Gastrocnemius medialis (tissue), 4 donors: Measurements from ENCODE around the gene UNC45A. TPM values are rescaled to one million over a fixed set of nuclear protein-coding genes. Genes with fewer than 3 reads are reported as not detected.

Experiments
- ATAC-seq, 2 donors: fragments of 150-250 bp; one replicate each; pipeline ENCODE4 v1.9.1; 2016
- DNase-seq, 2 donors: peaks; one replicate each; pipeline ENCODE4 v3.0.0-alpha.2; 2019
- H3K27ac ChIP-seq, 4 donors: fragments of 200-600 bp; sonication (generic); 1 replicate in 1 of 4; 2 replicates in 3 of 4; pipeline ENCODE4 v1.5.1; 2016 to 2018; ENCODE audit warnings: mild to moderate bottlenecking in 2 of 4, moderate library complexity in 1 of 4
- H3K27me3 ChIP-seq, 3 donors: fragments of 200-600 bp; sonication (generic) in 2 of 3; 1 replicate in 1 of 3; 2 replicates in 2 of 3; pipeline versions ENCODE4 v1.5.1 to v1.6.0; 2016 to 2019; ENCODE audit warnings: mild to moderate bottlenecking in 1 of 3, moderate library complexity in 1 of 3
- H3K36me3 ChIP-seq, 2 donors: fragments of 200-600 bp; sonication (generic) in 1 of 2; one replicate each; pipeline ENCODE4 v1.5.1; 2017 to 2018
- H3K4me1 ChIP-seq, 2 donors: fragments of 200-600 bp; sonication (generic) in 1 of 2; one replicate each; pipeline ENCODE4 v1.5.1; 2016 to 2017; ENCODE audit warnings: mild to moderate bottlenecking in 2 of 2
- H3K4me3 ChIP-seq, 4 donors: fragments of 200-600 bp; sonication (generic) in 3 of 4; 1 replicate in 1 of 4; 2 replicates in 3 of 4; pipeline ENCODE4 v1.5.1; 2016 to 2019; ENCODE audit warnings: mild to moderate bottlenecking in 2 of 4
- H3K9me3 ChIP-seq, 3 donors: fragments of 200-600 bp; sonication (generic) in 2 of 3; 1 replicate in 1 of 3; 2 replicates in 2 of 3; pipeline ENCODE4 v1.5.1; 2016 to 2019
- POLR2A ChIP-seq, 2 donors: fragments of 450-650 bp; IDR thresholded peaks; one replicate each; pipeline ENCODE4 v1.6.1; 2017; ENCODE audit warnings: antibody characterized with exemption in 2 of 2, mild to moderate bottlenecking in 2 of 2, moderate library complexity in 2 of 2
- in situ Hi-C, 4 donors: fragments of 200-750 bp; cut with MboI; loops; one replicate each; pipeline versions ENCODE4 v1.15.0 to v1.8.0; 2017; ENCODE audit warnings: low sequenced_read_pairs in 4 of 4
- intact Hi-C: fragments of 100-400 bp; cut with DNase I; formaldehyde crosslinking; loops from one replicate; pipeline ENCODE4 v1.15.1; 2023; ENCODE audit warnings: low total_unique reads
- total RNA-seq, 4 donors: library from RNA; depleted of rRNA; stranded (reverse); fragments of >200 nt; gene quantifications; one replicate each; pipeline versions ENCODE4 v1.1.0 to v1.2.3, GENCODE V29; 2016
- TF ChIP-seq, protein P1 (sequence below), 5 experiments: fragments of 450-650 bp in 3 of 5; fragments of 200-600 bp in 2 of 5; sonication (generic) in 2 of 5; IDR thresholded peaks in 4 of 5; conservative IDR thresholded peaks in 1 of 5; 1 replicate in 4 of 5; 2 replicates in 1 of 5; pipeline ENCODE4 v1.5.1; 2016 to 2019; ENCODE audit warnings: antibody characterized with exemption in 5 of 5, mild to moderate bottlenecking in 3 of 5, moderate library complexity in 3 of 5

UNC45A gene
- total RNA-seq, 4 donors from 2014 or later, result 6.8 to 9.6 (median 7.6) TPM

DNA sequence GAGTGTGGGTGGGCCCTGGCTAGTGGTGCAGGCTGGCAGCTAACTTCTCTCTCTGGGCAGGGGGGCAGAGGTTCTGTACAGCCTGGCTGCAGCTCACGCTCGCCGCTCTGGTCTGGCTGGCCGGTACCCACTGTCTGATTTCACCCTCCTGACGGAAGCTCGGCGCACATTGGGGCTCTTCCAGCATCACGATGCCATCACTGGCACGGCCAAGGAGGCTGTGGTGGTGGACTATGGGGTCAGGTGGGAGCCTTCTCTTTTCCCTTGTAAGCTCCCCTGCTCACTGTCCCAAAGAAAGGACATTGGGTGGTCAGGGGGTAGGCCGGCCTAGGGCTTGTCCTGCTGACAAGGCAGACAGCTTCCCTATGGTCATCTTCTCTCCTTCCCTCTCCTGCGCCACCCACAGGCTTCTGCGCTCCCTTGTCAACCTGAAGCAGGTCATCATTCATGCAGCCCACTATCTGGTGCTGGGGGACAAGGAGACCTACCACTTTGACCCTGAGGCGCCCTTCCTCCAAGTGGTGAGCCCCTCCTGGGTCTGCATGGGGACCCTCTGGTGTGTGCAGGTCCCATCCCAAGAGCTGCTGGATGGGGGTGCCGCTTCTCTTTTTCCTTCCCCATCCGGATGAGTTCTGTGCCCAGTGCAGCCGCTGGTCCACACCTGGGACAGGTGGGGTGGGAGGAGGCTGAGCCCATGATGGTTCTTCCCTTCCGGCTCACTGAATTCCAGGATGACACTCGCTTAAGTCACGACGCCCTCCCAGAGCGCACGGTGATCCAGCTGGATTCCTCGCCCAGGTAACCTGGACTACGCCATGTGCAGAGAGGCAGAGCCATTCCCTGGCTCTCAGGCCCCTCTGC, 24.4 kb upstream of the UNC45A start:
- H3K4me3 ChIP-seq, result no peak overlapping the region
- in situ Hi-C loops (no loop called here), intact Hi-C loops (no loop called here)
- no peak for ATAC-seq
- no peak for TF ChIP-seq POLR2A (IDR thresholded peaks at IDR 0.05)
- TF ChIP-seq, protein P1, sequence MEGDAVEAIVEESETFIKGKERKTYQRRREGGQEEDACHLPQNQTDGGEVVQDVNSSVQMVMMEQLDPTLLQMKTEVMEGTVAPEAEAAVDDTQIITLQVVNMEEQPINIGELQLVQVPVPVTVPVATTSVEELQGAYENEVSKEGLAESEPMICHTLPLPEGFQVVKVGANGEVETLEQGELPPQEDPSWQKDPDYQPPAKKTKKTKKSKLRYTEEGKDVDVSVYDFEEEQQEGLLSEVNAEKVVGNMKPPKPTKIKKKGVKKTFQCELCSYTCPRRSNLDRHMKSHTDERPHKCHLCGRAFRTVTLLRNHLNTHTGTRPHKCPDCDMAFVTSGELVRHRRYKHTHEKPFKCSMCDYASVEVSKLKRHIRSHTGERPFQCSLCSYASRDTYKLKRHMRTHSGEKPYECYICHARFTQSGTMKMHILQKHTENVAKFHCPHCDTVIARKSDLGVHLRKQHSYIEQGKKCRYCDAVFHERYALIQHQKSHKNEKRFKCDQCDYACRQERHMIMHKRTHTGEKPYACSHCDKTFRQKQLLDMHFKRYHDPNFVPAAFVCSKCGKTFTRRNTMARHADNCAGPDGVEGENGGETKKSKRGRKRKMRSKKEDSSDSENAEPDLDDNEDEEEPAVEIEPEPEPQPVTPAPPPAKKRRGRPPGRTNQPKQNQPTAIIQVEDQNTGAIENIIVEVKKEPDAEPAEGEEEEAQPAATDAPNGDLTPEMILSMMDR (IDR thresholded peaks at IDR 0.05 in 4 of 5, conservative IDR thresholded peaks at IDR 0.05 in 1 of 5), result no peak
- H3K36me3 ChIP-seq, result peaks cover 0 to 93% of the 10 kb centered on the region in 2 donors
- peaks cover 6 to 38% of the 10 kb centered on the region in 2 donors for H3K4me1 ChIP-seq
- DNase-seq, result no peak
- no peaks in the 10 kb centered on the region for H3K27me3 ChIP-seq
- H3K9me3 ChIP-seq, result no peaks in the 10 kb centered on the region
- no peak overlapping the region for H3K27ac ChIP-seq

DNA sequence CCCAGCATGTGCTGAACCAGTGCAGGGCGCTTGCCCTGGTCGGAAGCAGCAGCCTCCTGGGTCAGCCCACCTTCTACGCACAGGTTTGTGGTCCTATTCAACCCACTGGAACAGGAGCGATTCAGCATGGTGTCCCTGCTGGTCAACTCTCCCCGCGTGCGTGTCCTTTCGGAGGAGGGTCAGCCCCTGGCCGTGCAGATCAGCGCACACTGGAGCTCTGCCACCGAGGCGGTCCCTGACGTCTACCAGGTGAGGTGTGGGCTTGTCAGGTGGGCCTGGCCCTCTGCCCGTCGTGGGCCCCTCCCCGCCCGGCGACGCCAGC, 23.8 kb upstream of the UNC45A start:
- ATAC-seq, result no peak
- H3K27me3 ChIP-seq, result no peaks in the 10 kb centered on the region
- no peak for DNase-seq
- in situ Hi-C loops, result no loop called here
- intact Hi-C loops, result no loop called here
- peaks cover 12 to 38% of the 10 kb centered on the region in 2 donors for H3K4me1 ChIP-seq
- no peak overlapping the region for H3K4me3 ChIP-seq
- no peaks in the 10 kb centered on the region for H3K9me3 ChIP-seq
- peaks cover 0 to 87% of the 10 kb centered on the region in 2 donors for H3K36me3 ChIP-seq
- peak overlapping the region in 1 of 4 donors; percentile 91 for H3K27ac ChIP-seq
- no peak for TF ChIP-seq POLR2A (IDR thresholded peaks at IDR 0.05)
- TF ChIP-seq, protein P1 (IDR thresholded peaks at IDR 0.05 in 4 of 5, conservative IDR thresholded peaks at IDR 0.05 in 1 of 5), result no peak

DNA sequence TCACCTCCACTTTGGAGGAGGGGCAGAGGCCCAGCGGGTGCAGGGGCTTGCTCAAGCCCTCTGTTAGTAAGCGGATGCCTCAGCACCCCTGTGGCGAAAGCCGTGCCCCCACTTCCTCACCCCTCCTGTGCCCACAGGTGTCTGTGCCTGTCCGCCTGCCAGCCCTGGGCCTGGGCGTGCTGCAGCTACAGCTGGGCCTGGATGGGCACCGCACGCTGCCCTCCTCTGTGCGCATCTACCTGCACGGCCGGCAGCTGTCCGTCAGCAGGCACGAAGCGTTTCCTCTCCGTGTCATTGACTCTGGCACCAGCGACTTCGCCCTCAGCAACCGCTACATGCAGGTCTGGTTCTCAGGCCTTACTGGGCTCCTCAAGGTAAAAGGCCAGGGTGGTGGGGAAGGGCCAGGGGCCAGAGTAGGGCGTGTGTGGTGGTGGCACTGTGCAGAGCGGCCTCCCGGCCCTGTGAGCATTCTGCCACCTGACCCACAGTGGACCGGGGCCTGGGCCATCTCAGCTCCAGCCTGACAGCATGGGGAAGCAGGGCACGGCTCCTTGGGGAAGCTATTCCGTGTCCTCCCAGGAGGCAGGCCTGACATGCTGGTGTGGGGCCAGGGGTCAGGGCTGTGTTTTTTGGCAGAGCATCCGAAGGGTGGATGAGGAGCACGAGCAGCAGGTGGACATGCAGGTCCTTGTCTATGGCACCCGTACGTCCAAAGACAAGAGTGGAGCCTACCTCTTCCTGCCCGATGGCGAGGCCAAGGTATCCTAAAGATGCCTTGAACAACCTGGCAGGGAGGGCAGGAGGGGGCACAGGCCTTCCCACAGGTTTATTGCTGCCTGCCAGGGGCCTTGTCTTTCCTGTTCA, 22.9 kb upstream of the UNC45A start:
- no peaks in the 10 kb centered on the region for H3K9me3 ChIP-seq
- ATAC-seq, result no peak
- H3K27ac ChIP-seq, result peak overlapping the region in 1 of 4 donors; percentile 91
- peaks cover 18 to 45% of the 10 kb centered on the region in 2 donors for H3K4me1 ChIP-seq
- H3K4me3 ChIP-seq, result no peak overlapping the region
- TF ChIP-seq, protein P1 (IDR thresholded peaks at IDR 0.05 in 4 of 5, conservative IDR thresholded peaks at IDR 0.05 in 1 of 5), result no peak
- no peak for TF ChIP-seq POLR2A (IDR thresholded peaks at IDR 0.05)
- in situ Hi-C loops (no loop called here), intact Hi-C loops (no loop called here)
- H3K36me3 ChIP-seq, result peaks cover 0 to 78% of the 10 kb centered on the region in 2 donors
- no peaks in the 10 kb centered on the region for H3K27me3 ChIP-seq
- no peak for DNase-seq

DNA sequence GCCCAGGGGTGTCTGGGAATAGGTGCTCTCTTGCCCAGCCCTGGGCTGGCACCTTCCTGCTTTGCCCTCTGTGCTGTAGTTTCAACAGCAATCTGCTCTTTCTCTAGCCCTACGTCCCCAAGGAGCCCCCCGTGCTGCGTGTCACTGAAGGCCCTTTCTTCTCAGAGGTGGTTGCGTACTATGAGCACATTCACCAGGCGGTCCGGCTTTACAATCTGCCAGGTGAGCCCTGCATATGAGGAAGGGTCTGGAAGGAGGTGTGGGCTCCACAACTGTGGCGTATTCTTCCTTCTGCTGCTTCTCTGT, 22.4 kb upstream of the UNC45A start:
- in situ Hi-C loops (no loop called here), intact Hi-C loops (no loop called here)
- TF ChIP-seq POLR2A (IDR thresholded peaks at IDR 0.05), result no peak
- TF ChIP-seq, protein P1 (IDR thresholded peaks at IDR 0.05 in 4 of 5, conservative IDR thresholded peaks at IDR 0.05 in 1 of 5), result no peak
- ATAC-seq (no peak), DNase-seq (no peak)
- no peak overlapping the region for H3K4me3 ChIP-seq
- H3K27ac ChIP-seq, result peak overlapping the region in 2 of 4 donors; percentile 86 to 91
- H3K4me1 ChIP-seq, result peaks cover 18 to 41% of the 10 kb centered on the region in 2 donors
- no peaks in the 10 kb centered on the region for H3K9me3 ChIP-seq
- no peaks in the 10 kb centered on the region for H3K27me3 ChIP-seq
- H3K36me3 ChIP-seq, result peaks cover 0 to 76% of the 10 kb centered on the region in 2 donors
